Erythroblast (primary cell): ENCODE data around the gene DHH.

Experiments
- GATA1 ChIP-seq: IDR thresholded peaks from 2 replicates; pipeline ENCODE4 v1.6.1; 2011; ENCODE audit warnings: low read depth, mild to moderate bottlenecking, control low read depth, low read length, moderate library complexity
- POLR2A ChIP-seq: IDR thresholded peaks from 2 replicates; pipeline ENCODE4 v1.6.1; 2011; ENCODE audit warnings: mild to moderate bottlenecking, low read length

GRCh38 chr12:49054096-49054495, 40.5 kb downstream of the DHH start:
- no peak for TF ChIP-seq POLR2A
- no peak for TF ChIP-seq GATA1
